Eye (tissue), 1 donor: ENCODE results near the gene ECM2.

ENCODE experiments used
- DNase-seq: peaks from one replicate; pipeline ENCODE4 v3.0.0-alpha.2; 2015

The ECM2 gene

GRCh38 chr9:92455217-92455616 lies 80.6 kb downstream of the ECM2 start:
- DNase-seq: no peak

- DNase-seq: no peak
Measured at GRCh38 chr9:92446536-92446935, 89.3 kb downstream of the ECM2 start.
